ENCODE data around the gene DISC1. TPM values are rescaled to one million over a fixed set of nuclear protein-coding genes. Genes with fewer than 3 reads are reported as not detected.

The DISC1 gene
- total RNA-seq, 1 experiment from 2014 or later: 9.8 TPM

GRCh38 chr1:231583376-231583775 lies 43.2 kb upstream of the DISC1 start:
- Mint-ChIP-seq H3K4me3 (ENCODE audit: low read depth, unreplicated experiment) (no peak overlapping the region), H3K4me1 (ENCODE audit: low read depth, unreplicated experiment) (no peaks in the 10 kb centered on the region), H3K27ac (ENCODE audit: unreplicated experiment) (no peak overlapping the region), H3K27me3 (ENCODE audit: unreplicated experiment) (no peaks in the 10 kb centered on the region), H3K36me3 (ENCODE audit: insufficient read depth, unreplicated experiment) (no peaks in the 10 kb centered on the region), H3K9me3 (ENCODE audit: low read depth, unreplicated experiment) (peaks cover 2% of the 10 kb centered on the region)
- intact Hi-C loops (cut with micrococcal nuclease; ENCODE audit: unreplicated experiment): no loop called here
- DNase-seq: no peak
- no peak for TF ChIP-seq CTCF (IDR thresholded peaks at IDR 0.05; ENCODE audit: unreplicated experiment)
- no TSS peak for BruUV-seq (replicated peaks)
- CTCF ChIA-PET: no interaction called here

GRCh38 chr1:231584117-231584516 lies 42.5 kb upstream of the DISC1 start:
- intact Hi-C loops (cut with micrococcal nuclease; ENCODE audit: unreplicated experiment): loop anchor here (1.0 kb wide), 1 partner anchor 226 kb away; no protein-coding TSS in a partner anchor
- no peak overlapping the region for H3K4me3 Mint-ChIP-seq (ENCODE audit: low read depth, unreplicated experiment)
- H3K27ac Mint-ChIP-seq (ENCODE audit: unreplicated experiment): no peak overlapping the region
- H3K9me3 Mint-ChIP-seq (ENCODE audit: low read depth, unreplicated experiment): no peaks in the 10 kb centered on the region
- BruUV-seq (replicated peaks): no TSS peak
- no peaks in the 10 kb centered on the region for H3K27me3 Mint-ChIP-seq (ENCODE audit: unreplicated experiment)
- no peaks in the 10 kb centered on the region for H3K4me1 Mint-ChIP-seq (ENCODE audit: low read depth, unreplicated experiment)
- TF ChIP-seq CTCF (IDR thresholded peaks at IDR 0.05; ENCODE audit: unreplicated experiment): peak; percentile 17
- DNase-seq: peak; percentile 18
- H3K36me3 Mint-ChIP-seq (ENCODE audit: insufficient read depth, unreplicated experiment): no peaks in the 10 kb centered on the region
- CTCF ChIA-PET: interaction anchor here (0.8 kb wide), 1 partner anchor 227 kb away, joined by 3 read pairs; no protein-coding TSS in a partner anchor

- H3K27me3 Mint-ChIP-seq (ENCODE audit: unreplicated experiment): no peaks in the 10 kb centered on the region
- CTCF ChIA-PET: no interaction called here
- H3K4me3 Mint-ChIP-seq (ENCODE audit: low read depth, unreplicated experiment): no peak overlapping the region
- H3K9me3 Mint-ChIP-seq (ENCODE audit: low read depth, unreplicated experiment): no peaks in the 10 kb centered on the region
- intact Hi-C loops (cut with micrococcal nuclease; ENCODE audit: unreplicated experiment): loop anchor here (1.0 kb wide), 1 partner anchor 227 kb away; no protein-coding TSS in a partner anchor
- BruUV-seq (replicated peaks): no TSS peak
- no peak for DNase-seq
- no peaks in the 10 kb centered on the region for H3K4me1 Mint-ChIP-seq (ENCODE audit: low read depth, unreplicated experiment)
- no peak overlapping the region for H3K27ac Mint-ChIP-seq (ENCODE audit: unreplicated experiment)
- no peak for TF ChIP-seq CTCF (IDR thresholded peaks at IDR 0.05; ENCODE audit: unreplicated experiment)
- no peaks in the 10 kb centered on the region for H3K36me3 Mint-ChIP-seq (ENCODE audit: insufficient read depth, unreplicated experiment)
These were observed 41.7 kb upstream of the DISC1 start for GRCh38 chr1:231584921-231585320.

- CTCF ChIA-PET: no interaction called here
- Mint-ChIP-seq H3K27ac (ENCODE audit: unreplicated experiment) (no peak overlapping the region), H3K9me3 (ENCODE audit: low read depth, unreplicated experiment) (no peaks in the 10 kb centered on the region)
These were observed 36.0 kb upstream of the DISC1 start for GRCh38 chr1:231590453-231591198.

More at GRCh38 chr1:231590453-231591198, 36.0 kb upstream of the DISC1 start:
- TF ChIP-seq CTCF (IDR thresholded peaks at IDR 0.05; ENCODE audit: unreplicated experiment): peak; percentile 77
- Mint-ChIP-seq H3K4me1 (ENCODE audit: low read depth, unreplicated experiment) (no peaks in the 10 kb centered on the region), H3K27me3 (ENCODE audit: unreplicated experiment) (no peaks in the 10 kb centered on the region), H3K4me3 (ENCODE audit: low read depth, unreplicated experiment) (no peak overlapping the region), H3K36me3 (ENCODE audit: insufficient read depth, unreplicated experiment) (no peaks in the 10 kb centered on the region)
- BruUV-seq (replicated peaks): no TSS peak
- intact Hi-C loops (cut with micrococcal nuclease; ENCODE audit: unreplicated experiment): loop anchor here (1.0 to 5.0 kb wide), 3 partner anchors 173 to 356 kb away; no protein-coding TSS in a partner anchor
- peak; percentile 68 for DNase-seq

Measured in Calu3 (cell line).